22Rv1 (cell line): ENCODE results near the gene RIBC2.

Experiments
- H3K27ac ChIP-seq: fragments of 450-650 bp; 2 replicates; pipeline ENCODE4 v1.5.1; 2017
- CTCF ChIP-seq: fragments of 450-650 bp; IDR thresholded peaks from 2 replicates; pipeline ENCODE4 v1.5.1; 2017; ENCODE audit warnings: mild to moderate bottlenecking
- ZFX ChIP-seq: fragments of 450-650 bp; IDR thresholded peaks from 2 replicates; pipeline ENCODE4 v1.6.1; 2017; ENCODE audit warnings: antibody characterized with exemption, borderline replicate concordance

Gene RIBC2

GRCh38 chr22:45470871-45471270, 57.4 kb downstream of the RIBC2 start:
- TF ChIP-seq CTCF (no peak), ZFX (no peak)
- H3K27ac ChIP-seq: no peak overlapping the region

- no peak overlapping the region for H3K27ac ChIP-seq
- TF ChIP-seq CTCF (no peak), ZFX (no peak)
Measured at GRCh38 chr22:45472426-45472825, 58.9 kb downstream of the RIBC2 start.

GRCh38 chr22:45473626-45474237, 60.2 kb downstream of the RIBC2 start:
- no peak overlapping the region for H3K27ac ChIP-seq
- TF ChIP-seq CTCF (no peak), ZFX (no peak)

- no peak for TF ChIP-seq ZFX
- no peak for TF ChIP-seq CTCF
- H3K27ac ChIP-seq: no peak overlapping the region
Measured at GRCh38 chr22:45475063-45475747, 61.7 kb downstream of the RIBC2 start.

GRCh38 chr22:45475851-45476514, 62.5 kb downstream of the RIBC2 start:
- no peak for TF ChIP-seq CTCF
- no peak for TF ChIP-seq ZFX
- H3K27ac ChIP-seq: no peak overlapping the region

- TF ChIP-seq CTCF (no peak), ZFX (no peak)
- no peak overlapping the region for H3K27ac ChIP-seq
Measured at GRCh38 chr22:45476814-45477213, 63.3 kb downstream of the RIBC2 start.
